ENCODE data around the gene PAQR7.
"Not testable (repeated sequence)": the region's sequence is repeated elsewhere in the genome, so short reads cannot be mapped to it uniquely, and the experiment has no call there.

The PAQR7 gene

GRCh38 chr1:25844536-25845337, 30.8 kb downstream of the PAQR7 start:
- DNase-seq (ENCODE audit: low read depth) = no peak

- no peak for DNase-seq (ENCODE audit: low read depth)
Observed at GRCh38 chr1:25843483-25843882, 32.0 kb downstream of the PAQR7 start.

GRCh38 chr1:25839808-25840207, 35.7 kb downstream of the PAQR7 start:
- DNase-seq (ENCODE audit: low read depth) = not testable (repeated sequence)

- no peak for DNase-seq (ENCODE audit: low read depth)
Observed at GRCh38 chr1:25837262-25837875, 38.1 kb downstream of the PAQR7 start.

GRCh38 chr1:25836695-25837094, 38.8 kb downstream of the PAQR7 start:
- no peak for DNase-seq (ENCODE audit: low read depth)

- DNase-seq (ENCODE audit: low read depth) = no peak
Observed at GRCh38 chr1:25834894-25835293, 40.6 kb downstream of the PAQR7 start.

- DNase-seq (ENCODE audit: low read depth) = no peak
Observed at GRCh38 chr1:25833158-25833557, 42.4 kb downstream of the PAQR7 start.

- no peak for DNase-seq (ENCODE audit: low read depth)
Observed at GRCh38 chr1:25832336-25833037, 43.0 kb downstream of the PAQR7 start.

- DNase-seq (ENCODE audit: low read depth) = no peak
Observed at GRCh38 chr1:25831569-25832196, 43.8 kb downstream of the PAQR7 start.

GRCh38 chr1:25829046-25829445, 46.5 kb downstream of the PAQR7 start:
- no peak for DNase-seq (ENCODE audit: low read depth)

GRCh38 chr1:25828491-25828890, 47.0 kb downstream of the PAQR7 start:
- no peak for DNase-seq (ENCODE audit: low read depth)

- no peak for DNase-seq (ENCODE audit: low read depth)
Observed at GRCh38 chr1:25826571-25826970, 48.9 kb downstream of the PAQR7 start.

- DNase-seq (ENCODE audit: low read depth) = no peak
Observed at GRCh38 chr1:25825605-25826004, 49.9 kb downstream of the PAQR7 start.

- DNase-seq (ENCODE audit: low read depth) = peak; percentile 33
Observed at GRCh38 chr1:25821630-25822091, 53.8 kb downstream of the PAQR7 start.

GRCh38 chr1:25821112-25821476, 54.4 kb downstream of the PAQR7 start:
- no peak for DNase-seq (ENCODE audit: low read depth)

- peak; percentile 29 for DNase-seq (ENCODE audit: low read depth)
Observed at GRCh38 chr1:25820247-25821111, 55.0 kb downstream of the PAQR7 start.

GRCh38 chr1:25819491-25820246, 55.8 kb downstream of the PAQR7 start, which contains the start of gene MTFR1L:
Gene MTFR1L (plus strand): TSS chr1:25819954. CDS start chr1:25823105, 3,151 bp downstream.
- peak; percentile 29 for DNase-seq (ENCODE audit: low read depth)

GRCh38 chr1:25818569-25818968, 56.9 kb downstream of the PAQR7 start:
- DNase-seq (ENCODE audit: low read depth) = no peak

GRCh38 chr1:25817840-25818501, 57.5 kb downstream of the PAQR7 start:
- DNase-seq (ENCODE audit: low read depth) = no peak

- DNase-seq (ENCODE audit: low read depth) = no peak
Observed at GRCh38 chr1:25816112-25816718, 59.3 kb downstream of the PAQR7 start.

Data from GM04503 (cell line).